ENCODE data around the gene RBKS.

Gene RBKS

GRCh38 chr2:27852691-27853090 is 37.5 kb downstream of the RBKS start:
- H3K4me3 ChIP-seq (ENCODE audit: low read depth, low read length), result no peak overlapping the region
- TF ChIP-seq, protein P1, sequence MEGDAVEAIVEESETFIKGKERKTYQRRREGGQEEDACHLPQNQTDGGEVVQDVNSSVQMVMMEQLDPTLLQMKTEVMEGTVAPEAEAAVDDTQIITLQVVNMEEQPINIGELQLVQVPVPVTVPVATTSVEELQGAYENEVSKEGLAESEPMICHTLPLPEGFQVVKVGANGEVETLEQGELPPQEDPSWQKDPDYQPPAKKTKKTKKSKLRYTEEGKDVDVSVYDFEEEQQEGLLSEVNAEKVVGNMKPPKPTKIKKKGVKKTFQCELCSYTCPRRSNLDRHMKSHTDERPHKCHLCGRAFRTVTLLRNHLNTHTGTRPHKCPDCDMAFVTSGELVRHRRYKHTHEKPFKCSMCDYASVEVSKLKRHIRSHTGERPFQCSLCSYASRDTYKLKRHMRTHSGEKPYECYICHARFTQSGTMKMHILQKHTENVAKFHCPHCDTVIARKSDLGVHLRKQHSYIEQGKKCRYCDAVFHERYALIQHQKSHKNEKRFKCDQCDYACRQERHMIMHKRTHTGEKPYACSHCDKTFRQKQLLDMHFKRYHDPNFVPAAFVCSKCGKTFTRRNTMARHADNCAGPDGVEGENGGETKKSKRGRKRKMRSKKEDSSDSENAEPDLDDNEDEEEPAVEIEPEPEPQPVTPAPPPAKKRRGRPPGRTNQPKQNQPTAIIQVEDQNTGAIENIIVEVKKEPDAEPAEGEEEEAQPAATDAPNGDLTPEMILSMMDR (IDR thresholded peaks at IDR 0.05; ENCODE audit: insufficient read depth, low read length, missing control alignments), result no peak
- DNase-seq (ENCODE audit: low read depth, low spot score), result no peak
- ChIA-PET POLR2A (no interaction called here), CTCF (no interaction called here)

DNA sequence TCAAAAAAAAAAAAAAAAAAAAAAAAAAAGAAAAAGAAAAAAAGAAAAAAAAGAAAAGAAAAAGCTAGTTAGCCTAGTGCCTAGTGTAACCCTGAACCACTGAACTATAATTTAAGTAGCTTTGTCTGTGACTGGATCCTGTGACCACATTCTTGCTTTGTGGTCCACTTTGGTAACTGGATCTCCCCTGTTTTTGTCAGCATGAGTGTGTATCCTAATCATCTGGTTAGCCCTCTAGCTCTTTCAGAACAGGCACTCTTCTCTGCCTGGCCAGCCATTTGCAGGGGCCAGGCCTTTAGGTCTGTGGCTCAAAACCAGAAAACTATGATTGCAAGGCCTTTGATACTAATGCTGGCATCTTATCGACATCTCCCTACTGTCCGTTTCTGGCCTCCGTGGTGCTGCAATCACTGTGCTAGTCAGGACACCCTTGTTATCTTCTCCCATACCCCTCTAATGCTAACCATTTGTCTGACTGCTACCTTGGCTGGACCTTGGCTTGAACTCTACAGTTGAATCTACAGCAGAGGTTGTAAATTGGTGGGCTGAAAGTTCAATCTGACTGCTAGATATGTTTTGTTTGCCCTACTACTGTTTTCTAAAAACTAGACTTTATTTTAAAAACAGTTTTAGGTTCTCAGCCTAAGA is 40.5 kb downstream of the RBKS start:
- no peak for DNase-seq (ENCODE audit: low read depth, low spot score)
- ChIA-PET CTCF (no interaction called here), POLR2A (no interaction called here)
- H3K4me3 ChIP-seq (ENCODE audit: low read depth, low read length), result no peak overlapping the region
- TF ChIP-seq, protein P1 (IDR thresholded peaks at IDR 0.05; ENCODE audit: insufficient read depth, low read length, missing control alignments), result no peak

DNA sequence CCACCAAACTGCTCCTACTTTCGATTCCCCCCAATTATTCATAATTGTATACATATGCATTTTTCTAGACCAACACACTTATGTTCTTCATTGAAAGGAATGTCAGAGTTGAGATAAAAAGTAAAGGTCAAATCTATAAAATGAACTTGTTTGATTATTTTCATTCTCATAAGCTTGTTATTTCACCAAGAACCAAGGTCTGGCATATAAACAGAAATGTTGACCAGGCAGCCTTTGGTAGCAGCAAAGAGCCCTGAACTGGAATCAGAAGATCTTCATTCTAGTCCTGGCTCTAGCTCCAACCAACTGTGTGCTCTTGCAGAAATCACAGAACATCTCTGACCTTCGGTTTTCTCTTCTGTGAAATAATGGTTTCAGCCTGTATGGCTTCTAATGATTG is 42.9 kb downstream of the RBKS start:
- POLR2A ChIA-PET, result no interaction called here
- CTCF ChIA-PET, result interaction anchor here (0.9 to 1.8 kb wide), 2 partner anchors 9 to 40 kb away, joined by 3 to 4 read pairs; no protein-coding TSS in a partner anchor
- TF ChIP-seq, protein P1 (IDR thresholded peaks at IDR 0.05; ENCODE audit: insufficient read depth, low read length, missing control alignments), result no peak
- no peak for DNase-seq (ENCODE audit: low read depth, low spot score)
- H3K4me3 ChIP-seq (ENCODE audit: low read depth, low read length), result no peak overlapping the region

- H3K4me3 ChIP-seq (ENCODE audit: low read depth, low read length), result no peak overlapping the region
- TF ChIP-seq, protein P1 (IDR thresholded peaks at IDR 0.05; ENCODE audit: insufficient read depth, low read length, missing control alignments), result no peak
- CTCF ChIA-PET, result interaction anchor here (0.8 kb wide), 1 partner anchor 12 kb away, joined by 3 read pairs; no protein-coding TSS in a partner anchor
- no peak for DNase-seq (ENCODE audit: low read depth, low spot score)
- POLR2A ChIA-PET, result no interaction called here
These were observed 45.3 kb downstream of the RBKS start for GRCh38 chr2:27844821-27845255.

- H3K4me3 ChIP-seq (ENCODE audit: low read depth, low read length), result no peak overlapping the region
- POLR2A ChIA-PET, result no interaction called here
- DNase-seq (ENCODE audit: low read depth, low spot score), result no peak
- TF ChIP-seq, protein P1 (IDR thresholded peaks at IDR 0.05; ENCODE audit: insufficient read depth, low read length, missing control alignments), result no peak
- CTCF ChIA-PET, result no interaction called here
These were observed 46.2 kb downstream of the RBKS start for GRCh38 chr2:27843992-27844391.

DNA sequence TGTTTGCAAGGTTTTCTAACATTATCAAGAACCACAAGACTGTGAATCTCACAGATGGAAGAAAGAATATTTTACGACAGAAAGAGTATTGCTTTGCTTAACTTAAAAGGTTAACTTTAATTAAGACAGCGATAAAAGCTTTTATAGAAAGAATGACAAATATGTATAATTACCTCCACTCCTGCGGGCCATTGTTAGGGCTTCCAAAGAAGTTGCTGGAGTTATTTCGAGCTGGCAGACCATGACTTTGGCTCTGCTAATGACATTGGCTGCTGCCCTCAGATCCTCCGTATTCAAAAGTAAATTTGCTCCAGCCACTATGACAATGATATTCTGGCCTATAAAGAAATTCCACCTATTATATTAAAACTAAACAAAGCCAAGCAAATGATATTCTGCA is 47.3 kb downstream of the RBKS start:
- TF ChIP-seq, protein P1 (IDR thresholded peaks at IDR 0.05; ENCODE audit: insufficient read depth, low read length, missing control alignments), result no peak
- DNase-seq (ENCODE audit: low read depth, low spot score), result no peak
- CTCF ChIA-PET, result interaction anchor here (1.0 kb wide), 1 partner anchor 12 kb away, joined by 3 read pairs; no protein-coding TSS in a partner anchor
- no peak overlapping the region for H3K4me3 ChIP-seq (ENCODE audit: low read depth, low read length)
- POLR2A ChIA-PET, result no interaction called here

Data from AG04449 (cell line).